Pancreas (tissue), 10 donors: ENCODE data around the gene CD300A. TPM values are rescaled to one million over a fixed set of nuclear protein-coding genes. Genes with fewer than 3 reads are reported as not detected.

Source experiments
- ATAC-seq, 4 donors: fragments of 200-7000 bp; cut with Tn5 transposase; one replicate each; pipeline versions ENCODE4 v1.8.0 to v1.9.1; 2020; ENCODE audit warnings: mild to moderate bottlenecking in 4 of 4, moderate library complexity in 4 of 4
- DNase-seq, 6 donors: peaks; one replicate each; pipeline ENCODE4 v3.0.0-alpha.2; 2020
- FAIRE-seq: peaks from 2 replicates; lab custom pipeline; 2012; peaks lifted over from hg19 to GRCh38; lab: Jason Lieb, UNC
- H3K27ac ChIP-seq, 4 donors: fragments of 200-600 bp; sonication (generic); 1 replicate in 3 of 4; 2 replicates in 1 of 4; pipeline versions ENCODE4 v1.5.0 to v1.8.0; 2020
- H3K27me3 ChIP-seq, 4 donors: fragments of 200-600 bp; one replicate each; pipeline ENCODE4 v1.8.0; 2021
- H3K36me3 ChIP-seq, 3 donors: fragments of 200-600 bp; sonication (generic) in 1 of 3; one replicate each; pipeline versions ENCODE4 v1.5.0 to v1.8.0; 2020 to 2021
- H3K4me1 ChIP-seq, 3 donors: fragments of 200-600 bp; one replicate each; pipeline ENCODE4 v1.8.0; 2021
- H3K4me3 ChIP-seq, 4 donors: fragments of 200-600 bp; sonication (generic) in 2 of 4; one replicate each; pipeline versions ENCODE4 v1.5.0 to v1.8.0; 2020 to 2021
- H3K9me3 ChIP-seq, 4 donors: fragments of 200-600 bp; one replicate each; pipeline ENCODE4 v1.8.0; 2021
- CTCF ChIP-seq, 4 donors: fragments of 200-600 bp; sonication (generic) in 3 of 4; IDR thresholded peaks; one replicate each; pipeline versions ENCODE4 v1.5.0 to v1.8.0; 2021; ENCODE audit warnings: antibody characterized with exemption in 4 of 4
- WGBS, 2 donors: extraction: QIAGEN DNeasy Blood & Tissue Kit; methylation state at CpG; one replicate each; pipeline ENCODE4 v1.1.7; 2013; 5-methylcytosine and 5-hydroxymethylcytosine counted together
- intact Hi-C, 3 donors: fragments of 100-400 bp; cut with DNase I; formaldehyde crosslinking; loops; one replicate each; pipeline versions ENCODE4 v1.11.1 to v1.14.2; 2022
- polyA plus RNA-seq, 2 donors: library from polyadenylated mRNA; stranded (reverse); fragments of 200-250 nt; gene quantifications; one replicate each; pipeline ENCODE4 v1.2.3, GENCODE V29; 2013
- total RNA-seq, 6 donors: library from RNA; stranded (reverse); fragmentation: NEBNext Ultra II Directional in 4 of 6; extraction: Animal tissue kit (Norgen Biotek cat#: 25700) in 4 of 6; gene quantifications; one replicate each; pipeline versions ENCODE4 v1.2.1 to v1.2.4, GENCODE V29; 2021 to 2023
- donor health status: healthy with polysubstance abuse.
- donor health status: DM: no; HTN: no; CAD: no; lungs with moderate emphysema.
- donor health status: DM: no; HTN: no; CAD: no.
- donor health status: control.
- donor health status: control.
- donor health status: Bipolar disorder and iron deficiency.
- donor health status: DM: yes; HTN: yes; CAD: no.
- donor health status: DM: no; HTN: no; CAD: no.
- donor health status: DM: no; HTN: no; CAD: no.
- donor health status: DM: yes; HTN: yes; CAD: no.

The CD300A gene
- total and polyA plus RNA-seq, 8 donors, result 0.37 to 5.1 (median 1.2) TPM

- peaks cover 27 to 31% (median 29%) of the 10 kb centered on the region in 3 donors for H3K4me1 ChIP-seq
- H3K27ac ChIP-seq, result peak overlapping the region in 1 of 4 donors; percentile 11
- TF ChIP-seq CTCF (IDR thresholded peaks at IDR 0.05), result no peak
- H3K36me3 ChIP-seq, result peaks cover 0 to 18% (median 4%) of the 10 kb centered on the region in 3 donors
- no peaks in the 10 kb centered on the region for H3K27me3 ChIP-seq
- intact Hi-C loops, result no loop called here
- H3K4me3 ChIP-seq, result no peak overlapping the region
- DNase-seq, result peak in 3 of 6 donors; percentile 64 to 77 (median 74)
- no peaks in the 10 kb centered on the region for H3K9me3 ChIP-seq
- ATAC-seq, result no peak
- FAIRE-seq, result no peak
- WGBS, 2 donors, result 57% methylated on average over 30 to 31 of the region's 31 CpGs
These were observed 19.6 kb upstream of the CD300A start for GRCh38 chr17:74446551-74447500.

- Histone ChIP-seq H3K27me3 (no peaks in the 10 kb centered on the region), H3K4me1 (peaks cover 20 to 23% (median 21%) of the 10 kb centered on the region in 3 donors), H3K36me3 (peaks cover 0 to 18% (median 4%) of the 10 kb centered on the region in 3 donors), H3K27ac (no peak overlapping the region), H3K4me3 (no peak overlapping the region), H3K9me3 (no peaks in the 10 kb centered on the region)
- peak in 1 of 6 donors; percentile 11 for DNase-seq
- ATAC-seq, result no peak
- intact Hi-C loops, result no loop called here
- WGBS, 2 donors, result 93 to 94% methylated on average over 11 of the region's 11 CpGs
- no peak for FAIRE-seq
- TF ChIP-seq CTCF (IDR thresholded peaks at IDR 0.05), result no peak
These were observed 18.7 kb upstream of the CD300A start for GRCh38 chr17:74447628-74448159.

- intact Hi-C loops, result no loop called here
- peaks cover 20 to 22% (median 22%) of the 10 kb centered on the region in 3 donors for H3K4me1 ChIP-seq
- DNase-seq, result peak in 1 of 6 donors; percentile 12
- FAIRE-seq, result no peak
- TF ChIP-seq CTCF (IDR thresholded peaks at IDR 0.05), result no peak
- H3K4me3 ChIP-seq, result no peak overlapping the region
- peaks cover 0 to 18% (median 4%) of the 10 kb centered on the region in 3 donors for H3K36me3 ChIP-seq
- no peak for ATAC-seq
- 69 to 71% methylated on average over 8 of the region's 8 CpGs for WGBS, 2 donors
- H3K27ac ChIP-seq, result no peak overlapping the region
- no peaks in the 10 kb centered on the region for H3K9me3 ChIP-seq
- H3K27me3 ChIP-seq, result no peaks in the 10 kb centered on the region
These were observed 17.7 kb upstream of the CD300A start for GRCh38 chr17:74448756-74449155.

GRCh38 chr17:74449306-74449705 lies 17.1 kb upstream of the CD300A start:
- Histone ChIP-seq H3K27me3 (no peaks in the 10 kb centered on the region), H3K36me3 (peaks cover 0 to 18% (median 4%) of the 10 kb centered on the region in 3 donors), H3K4me1 (peaks cover 15 to 17% (median 17%) of the 10 kb centered on the region in 3 donors), H3K9me3 (no peaks in the 10 kb centered on the region), H3K4me3 (no peak overlapping the region), H3K27ac (no peak overlapping the region)
- intact Hi-C loops, result no loop called here
- FAIRE-seq (no peak), DNase-seq (peak in 2 of 6 donors; percentile 17 to 33), ATAC-seq (no peak)
- TF ChIP-seq CTCF (IDR thresholded peaks at IDR 0.05), result no peak
- 90 to 91% methylated on average over 11 of the region's 11 CpGs for WGBS, 2 donors
